Measurements from ENCODE around the gene SETDB2. TPM values are rescaled to one million over a fixed set of nuclear protein-coding genes. Genes with fewer than 3 reads are reported as not detected.

SETDB2 gene
- total and polyA plus RNA-seq, 2 donors (not counting 3 experiments of a cell fraction or from before 2014, with no cell fraction given), result 1.5 to 5.6 TPM

GRCh38 chr13:49536144-49536873 is 92.2 kb downstream of the SETDB2 start:
- no peak for DNase-seq (ENCODE audit: low read depth, low spot score)
- no TSS peak for BruUV-seq (replicated peaks)
- Histone ChIP-seq H4K20me1 (replicated peaks; ENCODE audit: control insufficient read depth, extremely low read depth, insufficient read depth, low read length) (no peaks in the 10 kb centered on the region), H3K9ac (replicated peaks; ENCODE audit: extremely low read depth, insufficient read depth, low read length) (no peak overlapping the region), H3K36me3 (ENCODE audit: control insufficient read depth in 2 of 2, extremely low read depth in 1 of 2, insufficient read depth in 2 of 2, low read length in 2 of 2) (peaks cover 0 to 5% of the 10 kb centered on the region in 2 experiments), H2AFZ (ENCODE audit: low read depth, low read length) (no peak overlapping the region), H3K79me2 (ENCODE audit: control insufficient read depth, insufficient read depth, low read length) (no peaks in the 10 kb centered on the region), H3K9me1 (replicated peaks; ENCODE audit: control insufficient read depth, extremely low read depth, insufficient read depth, low read length) (no peaks in the 10 kb centered on the region), H3K9me3 (replicated peaks; ENCODE audit: control insufficient read depth, insufficient read depth, low read length) (no peaks in the 10 kb centered on the region), H3K4me3 (replicated peaks in 1 of 3; ENCODE audit: insufficient read depth in 1 of 3, low read depth in 1 of 3, low read length in 3 of 3) (no peak overlapping the region), H3K4me2 (ENCODE audit: insufficient read depth, low read length) (no peak overlapping the region), H3K27ac (ENCODE audit: insufficient read depth, low read depth, low read length) (no peak overlapping the region), H3K4me1 (ENCODE audit: control insufficient read depth, extremely low read depth, insufficient read depth, low read length) (peaks cover 17% of the 10 kb centered on the region), H3K27me3 (ENCODE audit: control insufficient read depth in 2 of 2, insufficient read depth in 2 of 2, low read length in 2 of 2) (no peaks in the 10 kb centered on the region)
- dilution Hi-C loops (cut with MboI; ENCODE audit: extremely low pct_ligation_motif_present, low sequenced_read_pairs) (no loop called here), intact Hi-C loops (cut with micrococcal nuclease) (no loop called here)
- ChIA-PET CTCF (interaction anchor here (1.6 kb wide), 1 partner anchor 8 kb away, joined by 3 read pairs; no protein-coding TSS in a partner anchor), POLR2A (no interaction called here)
- no peak for TF ChIP-seq MYC (IDR thresholded peaks at IDR 0.05; ENCODE audit: low read depth, low read length)
- no peak for TF ChIP-seq POLR2A (IDR thresholded peaks at IDR 0.05; ENCODE audit: low read depth, low read length)
- TF ChIP-seq GATA2 (IDR thresholded peaks at IDR 0.05; ENCODE audit: insufficient read depth, insufficient read length, low read depth, low read length), result no peak
- no peak for TF ChIP-seq JUN (IDR thresholded peaks at IDR 0.05; ENCODE audit: borderline replicate concordance, insufficient read depth, insufficient read length, low read depth)
- TF ChIP-seq, protein P1, sequence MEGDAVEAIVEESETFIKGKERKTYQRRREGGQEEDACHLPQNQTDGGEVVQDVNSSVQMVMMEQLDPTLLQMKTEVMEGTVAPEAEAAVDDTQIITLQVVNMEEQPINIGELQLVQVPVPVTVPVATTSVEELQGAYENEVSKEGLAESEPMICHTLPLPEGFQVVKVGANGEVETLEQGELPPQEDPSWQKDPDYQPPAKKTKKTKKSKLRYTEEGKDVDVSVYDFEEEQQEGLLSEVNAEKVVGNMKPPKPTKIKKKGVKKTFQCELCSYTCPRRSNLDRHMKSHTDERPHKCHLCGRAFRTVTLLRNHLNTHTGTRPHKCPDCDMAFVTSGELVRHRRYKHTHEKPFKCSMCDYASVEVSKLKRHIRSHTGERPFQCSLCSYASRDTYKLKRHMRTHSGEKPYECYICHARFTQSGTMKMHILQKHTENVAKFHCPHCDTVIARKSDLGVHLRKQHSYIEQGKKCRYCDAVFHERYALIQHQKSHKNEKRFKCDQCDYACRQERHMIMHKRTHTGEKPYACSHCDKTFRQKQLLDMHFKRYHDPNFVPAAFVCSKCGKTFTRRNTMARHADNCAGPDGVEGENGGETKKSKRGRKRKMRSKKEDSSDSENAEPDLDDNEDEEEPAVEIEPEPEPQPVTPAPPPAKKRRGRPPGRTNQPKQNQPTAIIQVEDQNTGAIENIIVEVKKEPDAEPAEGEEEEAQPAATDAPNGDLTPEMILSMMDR (IDR thresholded peaks at IDR 0.05; ENCODE audit: extremely low read depth in 1 of 2, insufficient read depth in 1 of 2, low read depth in 1 of 2, low read length in 2 of 2), result no peak
- TF ChIP-seq FOS (IDR thresholded peaks at IDR 0.05; ENCODE audit: borderline replicate concordance, insufficient read depth, low read length), result no peak
- TF ChIP-seq, protein P2, sequence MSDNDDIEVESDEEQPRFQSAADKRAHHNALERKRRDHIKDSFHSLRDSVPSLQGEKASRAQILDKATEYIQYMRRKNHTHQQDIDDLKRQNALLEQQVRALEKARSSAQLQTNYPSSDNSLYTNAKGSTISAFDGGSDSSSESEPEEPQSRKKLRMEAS (IDR thresholded peaks at IDR 0.05; ENCODE audit: insufficient read depth, insufficient read length), result no peak
- TF ChIP-seq EZH2 (IDR thresholded peaks at IDR 0.05; ENCODE audit: borderline replicate concordance, low read depth, low read length, severe bottlenecking), result no peak
- no peak for TF ChIP-seq POLR2AphosphoS5 (IDR thresholded peaks at IDR 0.05; ENCODE audit: insufficient read depth, low read depth, low read length)
- FAIRE-seq, result no peak
